Stomach (tissue), 4 donors: ENCODE data around the gene SIAH2.

Source experiments
- EP300 ChIP-seq: sonication (generic); formaldehyde crosslinking; IDR thresholded peaks from one replicate; pipeline ENCODE4 v1.6.1; 2017; ENCODE audit warnings: antibody characterized with exemption
- POLR2A ChIP-seq, 4 donors: fragments of 450-650 bp; IDR thresholded peaks; one replicate each; pipeline ENCODE4 v1.6.1; 2016; ENCODE audit warnings: antibody characterized with exemption in 4 of 4, control low read depth in 2 of 4, mild to moderate bottlenecking in 1 of 4, moderate library complexity in 1 of 4
- POLR2AphosphoS5 ChIP-seq, 3 donors: sonication (generic); formaldehyde crosslinking; IDR thresholded peaks; one replicate each; pipeline ENCODE4 v1.6.1; 2016; ENCODE audit warnings: antibody characterized with exemption in 3 of 3
- TF ChIP-seq, protein P1 (sequence below), 7 experiments: fragments of 450-650 bp in 4 of 7; fragments of 200-600 bp in 3 of 7; sonication (generic) in 3 of 7; IDR thresholded peaks; one replicate each; pipeline ENCODE4 v1.5.1; 2016 to 2019; ENCODE audit warnings: antibody characterized with exemption in 7 of 7, control low read depth in 2 of 7, mild to moderate bottlenecking in 1 of 7

GRCh38 chr3:150741497-150742140 is 21.4 kb downstream of the SIAH2 start:
- TF ChIP-seq, protein P1, sequence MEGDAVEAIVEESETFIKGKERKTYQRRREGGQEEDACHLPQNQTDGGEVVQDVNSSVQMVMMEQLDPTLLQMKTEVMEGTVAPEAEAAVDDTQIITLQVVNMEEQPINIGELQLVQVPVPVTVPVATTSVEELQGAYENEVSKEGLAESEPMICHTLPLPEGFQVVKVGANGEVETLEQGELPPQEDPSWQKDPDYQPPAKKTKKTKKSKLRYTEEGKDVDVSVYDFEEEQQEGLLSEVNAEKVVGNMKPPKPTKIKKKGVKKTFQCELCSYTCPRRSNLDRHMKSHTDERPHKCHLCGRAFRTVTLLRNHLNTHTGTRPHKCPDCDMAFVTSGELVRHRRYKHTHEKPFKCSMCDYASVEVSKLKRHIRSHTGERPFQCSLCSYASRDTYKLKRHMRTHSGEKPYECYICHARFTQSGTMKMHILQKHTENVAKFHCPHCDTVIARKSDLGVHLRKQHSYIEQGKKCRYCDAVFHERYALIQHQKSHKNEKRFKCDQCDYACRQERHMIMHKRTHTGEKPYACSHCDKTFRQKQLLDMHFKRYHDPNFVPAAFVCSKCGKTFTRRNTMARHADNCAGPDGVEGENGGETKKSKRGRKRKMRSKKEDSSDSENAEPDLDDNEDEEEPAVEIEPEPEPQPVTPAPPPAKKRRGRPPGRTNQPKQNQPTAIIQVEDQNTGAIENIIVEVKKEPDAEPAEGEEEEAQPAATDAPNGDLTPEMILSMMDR (IDR thresholded peaks at IDR 0.05) = no peak
- no peak for TF ChIP-seq POLR2A (IDR thresholded peaks at IDR 0.05)
- no peak for TF ChIP-seq POLR2AphosphoS5 (IDR thresholded peaks at IDR 0.05)
- TF ChIP-seq EP300 = no peak
